Measurements from ENCODE around the gene PLAAT2. TPM values are rescaled to one million over a fixed set of nuclear protein-coding genes. Genes with fewer than 3 reads are reported as not detected.
"Not testable (repeated sequence)": the region's sequence is repeated elsewhere in the genome, so short reads cannot be mapped to it uniquely, and the experiment has no call there.

The PLAAT2 gene
- total RNA-seq, 1 donor from 2014 or later: 1.3 TPM

GRCh38 chr11:63535734-63536133, 27.4 kb downstream of the PLAAT2 start:
- DNase-seq (ENCODE audit: low read depth) (no peak), FAIRE-seq (no peak)
- no peaks in the 10 kb centered on the region for H3K27me3 ChIP-seq (ENCODE audit: control insufficient read depth, insufficient read depth, low read length)
- no peak overlapping the region for H3K4me3 ChIP-seq (ENCODE audit: low read depth, low read length)
- TF ChIP-seq, protein P1, sequence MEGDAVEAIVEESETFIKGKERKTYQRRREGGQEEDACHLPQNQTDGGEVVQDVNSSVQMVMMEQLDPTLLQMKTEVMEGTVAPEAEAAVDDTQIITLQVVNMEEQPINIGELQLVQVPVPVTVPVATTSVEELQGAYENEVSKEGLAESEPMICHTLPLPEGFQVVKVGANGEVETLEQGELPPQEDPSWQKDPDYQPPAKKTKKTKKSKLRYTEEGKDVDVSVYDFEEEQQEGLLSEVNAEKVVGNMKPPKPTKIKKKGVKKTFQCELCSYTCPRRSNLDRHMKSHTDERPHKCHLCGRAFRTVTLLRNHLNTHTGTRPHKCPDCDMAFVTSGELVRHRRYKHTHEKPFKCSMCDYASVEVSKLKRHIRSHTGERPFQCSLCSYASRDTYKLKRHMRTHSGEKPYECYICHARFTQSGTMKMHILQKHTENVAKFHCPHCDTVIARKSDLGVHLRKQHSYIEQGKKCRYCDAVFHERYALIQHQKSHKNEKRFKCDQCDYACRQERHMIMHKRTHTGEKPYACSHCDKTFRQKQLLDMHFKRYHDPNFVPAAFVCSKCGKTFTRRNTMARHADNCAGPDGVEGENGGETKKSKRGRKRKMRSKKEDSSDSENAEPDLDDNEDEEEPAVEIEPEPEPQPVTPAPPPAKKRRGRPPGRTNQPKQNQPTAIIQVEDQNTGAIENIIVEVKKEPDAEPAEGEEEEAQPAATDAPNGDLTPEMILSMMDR (IDR thresholded peaks at IDR 0.05; ENCODE audit: insufficient read depth, low read length, severe bottlenecking): no peak
- H3K36me3 ChIP-seq (ENCODE audit: control insufficient read depth, insufficient read depth, low read length): no peaks in the 10 kb centered on the region

- DNase-seq (ENCODE audit: low read depth) (no peak), FAIRE-seq (no peak)
- Histone ChIP-seq H3K27me3 (ENCODE audit: control insufficient read depth, insufficient read depth, low read length) (no peaks in the 10 kb centered on the region), H3K36me3 (ENCODE audit: control insufficient read depth, insufficient read depth, low read length) (no peaks in the 10 kb centered on the region), H3K4me3 (ENCODE audit: low read depth, low read length) (no peak overlapping the region)
- TF ChIP-seq, protein P1 (IDR thresholded peaks at IDR 0.05; ENCODE audit: insufficient read depth, low read length, severe bottlenecking): no peak
Observed at GRCh38 chr11:63534895-63535461, 28.2 kb downstream of the PLAAT2 start.

DNA sequence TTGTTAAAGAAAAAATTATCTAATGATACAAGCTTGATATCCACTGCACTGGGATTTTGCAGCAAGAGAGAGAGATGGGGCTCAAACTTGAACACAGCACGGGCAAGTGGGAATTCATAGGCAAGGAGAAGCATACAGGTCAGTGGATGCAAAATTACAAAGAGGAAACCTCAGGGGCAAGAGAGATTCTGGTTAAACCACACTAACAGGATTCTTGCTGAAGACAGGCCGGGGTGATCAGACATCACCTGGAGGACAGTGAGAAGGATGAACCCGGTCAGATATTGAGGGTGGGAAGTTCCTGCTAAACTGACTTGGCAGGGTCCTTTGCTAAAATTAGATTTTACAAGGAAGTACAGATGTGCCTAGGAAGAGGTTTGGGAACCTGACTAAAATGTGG, 29.1 kb downstream of the PLAAT2 start:
- FAIRE-seq (no peak), DNase-seq (ENCODE audit: low read depth) (no peak)
- TF ChIP-seq, protein P1 (IDR thresholded peaks at IDR 0.05; ENCODE audit: insufficient read depth, low read length, severe bottlenecking): no peak
- H3K36me3 ChIP-seq (ENCODE audit: control insufficient read depth, insufficient read depth, low read length): no peaks in the 10 kb centered on the region
- H3K4me3 ChIP-seq (ENCODE audit: low read depth, low read length): no peak overlapping the region
- H3K27me3 ChIP-seq (ENCODE audit: control insufficient read depth, insufficient read depth, low read length): no peaks in the 10 kb centered on the region

DNA sequence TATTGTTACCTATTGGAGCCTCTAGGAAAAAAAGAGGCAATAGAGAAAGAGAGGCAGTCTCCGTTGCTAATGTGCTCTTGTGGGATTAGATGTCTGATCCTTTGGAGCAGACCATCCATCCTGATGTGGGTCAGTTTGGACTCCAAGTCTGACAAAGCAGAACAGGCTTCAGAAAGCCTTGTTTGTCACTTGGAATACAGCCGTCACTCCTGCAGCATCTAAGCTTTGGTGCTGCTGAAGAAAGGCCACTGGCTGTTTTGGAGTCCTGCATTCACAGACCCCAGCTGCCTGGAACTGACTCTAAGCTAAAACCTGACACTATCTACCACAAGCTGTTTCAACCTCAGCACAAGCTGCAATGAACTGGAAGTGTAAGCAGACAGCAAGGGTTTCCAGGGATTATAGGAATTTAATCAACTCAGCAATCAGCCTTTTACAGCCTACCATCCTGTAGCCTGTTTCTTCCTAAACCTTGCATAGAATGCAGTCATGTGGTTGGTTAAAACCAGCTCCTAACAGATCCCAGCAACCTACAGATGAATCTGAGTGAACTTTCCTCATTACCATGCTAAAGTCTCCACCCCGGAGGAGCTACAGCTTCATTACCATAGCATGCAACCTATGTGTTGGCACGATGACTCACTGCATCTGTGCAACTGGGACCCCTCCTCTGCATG, 30.2 kb downstream of the PLAAT2 start:
- DNase-seq (ENCODE audit: low read depth) (no peak), FAIRE-seq (peak; percentile 18)
- Histone ChIP-seq H3K27me3 (ENCODE audit: control insufficient read depth, insufficient read depth, low read length) (no peaks in the 10 kb centered on the region), H3K4me3 (ENCODE audit: low read depth, low read length) (no peak overlapping the region), H3K36me3 (ENCODE audit: control insufficient read depth, insufficient read depth, low read length) (no peaks in the 10 kb centered on the region)
- TF ChIP-seq, protein P1 (IDR thresholded peaks at IDR 0.05; ENCODE audit: insufficient read depth, low read length, severe bottlenecking): no peak

DNA sequence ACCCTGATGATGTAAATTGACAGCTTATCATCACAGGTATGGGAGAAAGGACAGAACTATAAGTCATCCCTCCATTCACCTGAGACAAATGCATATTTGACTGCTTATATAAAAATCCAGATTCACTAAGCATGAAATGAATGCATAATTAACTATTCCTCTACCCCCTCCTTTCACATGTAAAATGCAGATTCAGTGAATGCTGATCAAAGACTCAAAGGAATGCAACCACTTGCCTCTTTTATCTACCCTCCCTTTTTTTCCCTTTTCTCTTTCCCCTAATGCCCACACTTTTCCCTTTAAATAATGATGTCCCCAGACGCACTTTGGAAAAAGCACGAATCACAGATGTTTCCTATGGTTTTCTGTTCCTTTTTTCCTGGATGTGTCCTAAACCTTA, 31.1 kb downstream of the PLAAT2 start:
- TF ChIP-seq, protein P1 (IDR thresholded peaks at IDR 0.05; ENCODE audit: insufficient read depth, low read length, severe bottlenecking): no peak
- H3K4me3 ChIP-seq (ENCODE audit: low read depth, low read length): no peak overlapping the region
- no peak for DNase-seq (ENCODE audit: low read depth)
- no peaks in the 10 kb centered on the region for H3K27me3 ChIP-seq (ENCODE audit: control insufficient read depth, insufficient read depth, low read length)
- H3K36me3 ChIP-seq (ENCODE audit: control insufficient read depth, insufficient read depth, low read length): no peaks in the 10 kb centered on the region
- FAIRE-seq: no peak

DNA sequence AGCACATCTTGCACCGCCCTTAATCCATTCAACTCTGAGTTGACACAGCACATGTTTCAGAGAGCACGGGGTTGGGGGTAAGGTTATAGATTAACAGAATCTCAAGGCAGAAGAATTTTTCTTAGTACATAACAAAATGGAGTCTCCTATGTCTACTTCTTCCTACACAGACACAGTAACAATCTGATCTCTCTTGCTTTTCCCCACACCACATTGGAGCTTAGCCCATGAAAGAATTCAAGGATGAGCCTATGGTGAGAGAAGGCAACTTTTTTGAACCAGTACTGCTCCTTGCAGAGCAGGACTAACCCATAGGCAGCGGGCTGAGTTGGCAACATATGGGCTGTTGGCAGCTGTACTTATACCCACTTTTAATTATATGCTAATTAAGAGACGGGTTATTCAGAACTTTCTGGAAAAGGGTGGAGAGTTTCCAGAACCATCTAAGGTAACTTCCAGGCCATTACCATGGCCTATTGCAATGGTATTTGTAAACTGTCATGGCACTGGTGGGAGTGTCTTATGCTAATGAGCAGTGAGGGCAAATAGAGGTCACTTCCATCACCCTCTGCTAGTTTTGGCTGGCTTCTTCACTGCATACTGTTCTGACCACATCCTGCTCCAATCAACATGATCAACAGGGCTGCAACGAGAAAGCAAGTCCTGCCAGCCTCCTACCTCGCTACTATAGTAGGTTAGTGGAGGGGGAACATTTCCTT, 31.9 kb downstream of the PLAAT2 start:
- H3K27me3 ChIP-seq (ENCODE audit: control insufficient read depth, insufficient read depth, low read length); H3K36me3 ChIP-seq (ENCODE audit: control insufficient read depth, insufficient read depth, low read length); FAIRE-seq; H3K4me3 ChIP-seq (ENCODE audit: low read depth, low read length): not testable (repeated sequence)
- DNase-seq (ENCODE audit: low read depth): peak; percentile 81

Measured in bronchial epithelial cell (primary cell).